NT2/D1 (cell line): Measurements from ENCODE around the gene GFPT1.

Experiments
- SUZ12 ChIP-seq: IDR thresholded peaks from 2 replicates; pipeline ENCODE4 v1.6.1; 2011; ENCODE audit not compliant: insufficient read length, insufficient read depth; ENCODE audit errors: extremely low read depth
- YY1 ChIP-seq: IDR thresholded peaks from 2 replicates; pipeline ENCODE4 v1.6.1; 2011; ENCODE audit not compliant: insufficient read length, insufficient read depth
- ZNF274 ChIP-seq: IDR thresholded peaks from 2 replicates; pipeline ENCODE4 v1.6.1; 2011; ENCODE audit warnings: mild to moderate bottlenecking, low read depth, low read length

DNA sequence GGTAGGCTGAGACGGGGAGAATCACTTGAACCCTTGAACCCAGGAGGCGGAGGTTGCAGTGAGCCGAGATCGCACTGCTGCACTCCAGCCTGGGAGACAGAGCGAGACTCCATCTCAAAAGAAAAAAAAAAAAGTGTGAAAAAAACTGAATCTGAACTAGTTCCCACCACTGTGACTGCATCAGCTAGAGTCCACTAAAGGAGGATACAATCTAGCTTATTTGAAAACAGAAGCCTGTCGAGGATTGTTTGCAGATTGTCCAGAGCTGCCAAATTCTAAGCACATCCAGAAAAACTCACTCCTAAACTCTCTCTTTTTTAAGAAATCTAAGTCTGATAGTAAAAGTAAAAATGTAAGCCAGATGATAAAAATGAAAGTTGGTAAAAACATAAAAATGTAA, 10.6 kb downstream of the GFPT1 start:
- TF ChIP-seq ZNF274 (no peak), SUZ12 (no peak), YY1 (no peak)
